ENCODE data around the gene STAT5A.

- TF ChIP-seq, protein P1, sequence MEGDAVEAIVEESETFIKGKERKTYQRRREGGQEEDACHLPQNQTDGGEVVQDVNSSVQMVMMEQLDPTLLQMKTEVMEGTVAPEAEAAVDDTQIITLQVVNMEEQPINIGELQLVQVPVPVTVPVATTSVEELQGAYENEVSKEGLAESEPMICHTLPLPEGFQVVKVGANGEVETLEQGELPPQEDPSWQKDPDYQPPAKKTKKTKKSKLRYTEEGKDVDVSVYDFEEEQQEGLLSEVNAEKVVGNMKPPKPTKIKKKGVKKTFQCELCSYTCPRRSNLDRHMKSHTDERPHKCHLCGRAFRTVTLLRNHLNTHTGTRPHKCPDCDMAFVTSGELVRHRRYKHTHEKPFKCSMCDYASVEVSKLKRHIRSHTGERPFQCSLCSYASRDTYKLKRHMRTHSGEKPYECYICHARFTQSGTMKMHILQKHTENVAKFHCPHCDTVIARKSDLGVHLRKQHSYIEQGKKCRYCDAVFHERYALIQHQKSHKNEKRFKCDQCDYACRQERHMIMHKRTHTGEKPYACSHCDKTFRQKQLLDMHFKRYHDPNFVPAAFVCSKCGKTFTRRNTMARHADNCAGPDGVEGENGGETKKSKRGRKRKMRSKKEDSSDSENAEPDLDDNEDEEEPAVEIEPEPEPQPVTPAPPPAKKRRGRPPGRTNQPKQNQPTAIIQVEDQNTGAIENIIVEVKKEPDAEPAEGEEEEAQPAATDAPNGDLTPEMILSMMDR (IDR thresholded peaks at IDR 0.05), result no peak
- TF ChIP-seq POLR2A (IDR thresholded peaks at IDR 0.05), result no peak
These were observed 33.3 kb downstream of the STAT5A start for GRCh38 chr17:42321555-42321954.
